GM12891 (cell line): Measurements from ENCODE around the gene BTBD9. TPM values are rescaled to one million over a fixed set of nuclear protein-coding genes. Genes with fewer than 3 reads are reported as not detected.

ENCODE experiments used
- DNase-seq: peaks from one replicate; pipeline ENCODE4 v3.0.0; 2011; ENCODE audit warnings: low spot score; ENCODE audit not compliant: insufficient read length
- FAIRE-seq: peaks from 2 replicates; lab custom pipeline; 2011; peaks lifted over from hg19 to GRCh38; lab: Jason Lieb, UNC
- PAX5 ChIP-seq: IDR thresholded peaks from 2 replicates; pipeline ENCODE4 v1.6.1; 2011; ENCODE audit warnings: low read length, moderate library complexity, mild to moderate bottlenecking; ENCODE audit not compliant: insufficient read depth, severe bottlenecking
- POLR2A ChIP-seq: IDR thresholded peaks from 2 replicates; pipeline ENCODE4 v1.6.1; 2011; ENCODE audit warnings: low read depth, low read length, control low read depth
- POLR2AphosphoS5 ChIP-seq: IDR thresholded peaks from 2 replicates; pipeline ENCODE4 v1.6.1; 2011; ENCODE audit warnings: low read depth, low read length, control low read depth
- POU2F2 ChIP-seq: IDR thresholded peaks from 2 replicates; pipeline ENCODE4 v1.6.1; 2011; ENCODE audit warnings: low read depth, mild to moderate bottlenecking, control low read depth, low read length, moderate library complexity
- SPI1 ChIP-seq: IDR thresholded peaks from 2 replicates; pipeline ENCODE4 v1.6.1; 2011; ENCODE audit warnings: low read depth, low read length, control low read depth
- TAF1 ChIP-seq: IDR thresholded peaks from 2 replicates; pipeline ENCODE4 v1.6.1; 2011; ENCODE audit warnings: low read depth, low read length, control low read depth
- polyA plus RNA-seq: library from polyadenylated mRNA; unstranded; fragments of >200 nt; gene quantifications from one replicate; pipeline ENCODE4 v1.2.1, GENCODE V29; 2012; ENCODE audit warnings: low read depth, missing spikeins, inconsistent platforms; ENCODE audit not compliant: missing spikeins

BTBD9 gene
- 2.4 TPM for polyA plus RNA-seq

DNA sequence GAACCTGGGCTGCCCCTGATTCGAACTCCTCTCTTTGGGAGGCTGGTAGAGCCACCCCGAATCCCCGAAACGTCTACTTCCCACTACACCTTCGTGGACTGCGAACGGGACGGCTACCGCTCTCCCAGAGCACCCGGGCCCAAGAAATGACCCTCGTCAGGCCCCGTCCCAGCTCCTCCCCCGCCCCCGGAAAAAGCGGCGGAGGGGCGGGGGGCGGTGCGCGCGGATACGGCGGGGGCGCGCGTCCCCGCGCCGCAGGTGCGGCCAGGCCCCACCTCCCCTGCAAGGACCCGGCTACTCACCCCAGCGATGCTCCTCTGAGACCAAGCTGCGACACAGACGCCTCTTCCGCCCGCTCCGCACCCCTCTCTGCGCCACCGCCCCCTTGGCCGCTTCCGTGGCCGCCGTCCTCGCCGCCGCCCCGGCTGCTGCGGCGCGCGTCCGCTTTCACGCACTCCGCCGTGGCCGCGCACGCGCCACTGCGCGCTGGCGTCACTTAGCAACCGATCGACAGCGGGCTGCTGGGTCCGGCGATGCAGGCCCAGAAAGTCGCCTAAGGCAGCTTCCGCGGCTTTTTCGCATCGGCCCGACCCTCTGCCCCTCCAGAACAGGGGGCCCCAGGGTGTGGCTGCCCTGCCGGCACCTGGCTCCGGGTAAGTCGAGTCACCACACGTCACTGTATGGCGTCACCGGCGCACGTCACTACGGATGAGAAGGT is at the start of gene BTBD9:
TSS of gene BTBD9 (minus strand) at position 432 of the 718 bp plus-strand sequence.
- peak; percentile 76 for TF ChIP-seq POLR2AphosphoS5
- TF ChIP-seq TAF1: 0 out of 2 replicates have a peak, but pooled peaks have one; percentile 12
- TF ChIP-seq POLR2A: peak; percentile 55; the same call in 1 of the 2 replicates
- no peak for TF ChIP-seq PAX5
- TF ChIP-seq SPI1: no peak
- TF ChIP-seq POU2F2: 0 out of 2 replicates have a peak, but pooled peaks have one; percentile 8
- DNase-seq (peak; percentile 74), FAIRE-seq (peak; percentile 100)

DNA sequence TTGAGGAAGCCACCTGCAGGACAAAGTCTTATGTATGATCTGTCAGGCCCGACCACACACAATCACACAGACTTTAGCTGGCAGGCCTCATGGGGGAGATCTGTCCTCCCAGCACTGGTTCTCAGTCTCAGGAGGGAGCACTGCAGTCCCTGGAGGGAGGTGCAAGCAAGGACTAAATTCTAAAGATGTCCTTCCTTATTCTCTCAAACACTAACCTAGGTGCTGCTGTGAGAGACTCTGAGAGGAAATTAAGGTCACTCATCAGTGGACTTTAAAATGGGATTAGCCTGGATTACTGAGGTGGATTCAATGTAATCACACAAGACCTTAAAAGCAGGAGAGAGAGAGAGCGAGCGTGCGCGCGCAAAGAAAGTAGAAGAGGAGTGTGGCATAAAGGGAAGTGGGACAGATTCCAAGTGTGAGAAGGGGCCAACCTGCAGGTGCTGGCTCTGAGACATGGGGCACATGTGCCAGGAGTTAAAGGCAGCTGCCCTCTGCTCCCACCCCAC is 48.9 kb upstream of the BTBD9 start:
- TF ChIP-seq SPI1 (peak; percentile 84), POU2F2 (no peak), TAF1 (no peak)
- DNase-seq (no peak), FAIRE-seq (peak; percentile 94)

DNA sequence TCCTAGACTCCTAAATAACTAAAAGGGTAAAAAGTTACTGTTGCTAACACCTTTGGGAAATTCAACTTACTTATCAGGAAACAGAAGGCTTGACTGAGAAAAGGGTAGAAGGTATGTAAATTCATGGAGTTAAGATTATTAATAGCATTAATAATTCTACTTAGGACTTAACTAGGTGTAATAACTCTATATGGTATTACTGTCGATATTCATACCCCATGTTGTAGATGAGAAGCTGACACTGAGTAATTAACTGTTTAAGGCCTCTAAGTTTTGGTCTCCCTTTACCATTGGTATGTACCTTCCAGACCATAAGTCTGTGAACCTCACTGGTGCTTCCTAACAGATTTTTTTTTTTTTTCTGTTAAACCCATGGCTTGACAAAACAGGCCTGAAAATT is 47.8 kb upstream of the BTBD9 start:
- TF ChIP-seq POLR2AphosphoS5: no peak
- no peak for TF ChIP-seq SPI1
- TF ChIP-seq POU2F2: no peak
- no peak for TF ChIP-seq TAF1
- no peak for TF ChIP-seq POLR2A
- TF ChIP-seq PAX5: no peak
- DNase-seq (no peak), FAIRE-seq (no peak)

DNA sequence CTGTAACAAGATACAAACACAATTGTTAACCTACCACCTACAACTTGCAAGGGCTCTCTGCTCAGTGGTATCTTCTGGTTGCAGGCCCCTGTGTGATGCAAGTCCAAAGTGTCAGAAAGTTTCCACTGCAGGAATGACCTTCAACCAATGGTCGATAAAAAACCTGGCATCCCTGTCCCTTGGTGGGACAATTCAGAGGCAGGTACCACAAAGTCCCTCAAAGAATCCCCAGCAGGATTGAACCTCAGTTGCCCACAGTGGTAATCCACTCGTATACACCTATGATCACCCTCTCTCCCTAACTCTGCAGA is 47.3 kb upstream of the BTBD9 start:
- DNase-seq (no peak), FAIRE-seq (no peak)
- no peak for TF ChIP-seq POU2F2
- peak; percentile 22; the same call in 1 of the 2 replicates for TF ChIP-seq SPI1

DNA sequence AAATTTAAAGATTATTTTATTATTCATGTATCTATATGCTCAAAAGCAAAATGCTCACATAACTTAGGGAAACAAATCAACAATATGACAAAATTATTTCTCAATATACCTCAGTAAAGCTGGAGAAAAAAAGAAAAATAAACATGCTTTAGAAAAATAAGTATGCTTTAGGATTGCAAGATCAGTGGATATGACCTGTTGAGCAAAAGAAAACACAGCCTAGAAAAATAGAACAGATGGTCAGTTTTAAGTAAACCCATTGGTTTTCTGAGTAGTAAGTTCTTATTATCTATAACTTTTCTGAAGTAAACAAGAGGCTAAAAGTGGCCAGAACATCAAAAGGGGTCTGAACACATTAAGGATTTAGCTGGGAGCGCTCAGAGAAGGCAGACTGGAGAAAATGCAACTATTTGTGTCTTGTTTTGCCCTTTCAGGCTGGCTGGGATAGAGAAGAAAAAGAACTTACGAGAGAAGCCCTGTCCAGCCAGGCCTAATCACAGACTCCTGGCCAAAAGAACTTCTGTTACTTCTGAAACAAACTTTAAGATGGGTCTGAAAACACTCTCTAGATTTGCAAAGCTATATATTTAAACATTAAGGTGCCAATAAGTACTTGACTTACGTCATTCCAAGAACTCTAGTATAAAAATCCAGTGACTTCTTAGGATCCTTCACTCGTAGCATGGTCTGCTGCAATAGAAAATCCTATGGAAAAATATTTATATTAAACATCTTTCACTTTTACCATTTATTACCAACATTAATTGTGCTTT is 46.7 kb upstream of the BTBD9 start:
- DNase-seq: no peak
- TF ChIP-seq POLR2AphosphoS5 (no peak), TAF1 (no peak), PAX5 (no peak), SPI1 (no peak), POU2F2 (no peak), POLR2A (no peak)
- no peak for FAIRE-seq

DNA sequence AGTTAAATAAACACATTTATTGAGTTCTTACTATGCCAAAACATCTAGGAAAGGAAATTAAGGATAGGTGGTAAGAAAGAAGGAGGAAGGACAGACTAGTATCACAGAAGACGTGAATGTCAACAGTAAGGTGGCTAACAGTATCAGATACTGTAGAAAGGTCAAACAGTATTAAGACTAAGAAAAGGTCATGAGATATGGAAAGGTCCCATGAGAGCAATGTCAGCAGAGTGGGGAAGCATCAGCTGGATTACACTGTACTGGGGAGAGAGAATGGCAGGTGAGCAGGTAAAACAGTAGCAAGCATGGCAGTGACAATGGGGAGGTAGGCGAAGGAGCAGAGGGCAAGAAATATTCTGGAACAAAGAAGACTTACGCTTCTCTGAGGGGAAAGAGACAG is 45.2 kb upstream of the BTBD9 start:
- FAIRE-seq (peak; percentile 31), DNase-seq (no peak)
- TF ChIP-seq POLR2A (no peak), PAX5 (no peak), SPI1 (no peak), TAF1 (no peak), POLR2AphosphoS5 (no peak), POU2F2 (no peak)

DNA sequence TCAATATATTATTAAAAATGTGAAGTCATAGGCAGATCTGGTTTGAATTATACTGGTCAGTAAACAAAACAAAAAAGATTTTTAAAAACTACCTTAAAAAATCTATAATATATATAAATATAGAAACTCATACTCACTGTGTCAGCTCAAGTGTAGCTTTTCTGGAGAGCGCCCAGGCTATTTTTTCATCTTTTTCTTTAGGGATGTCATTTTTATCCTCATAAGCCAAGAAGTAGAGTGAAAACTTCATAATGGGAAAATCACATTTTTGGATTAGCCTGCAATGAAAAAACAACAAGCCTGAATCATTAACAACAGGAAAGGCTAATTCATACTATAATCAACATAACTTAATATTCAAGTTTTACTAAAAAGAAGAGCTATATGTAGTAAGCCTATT is 44.5 kb upstream of the BTBD9 start:
- no peak for DNase-seq
- no peak for TF ChIP-seq SPI1
- TF ChIP-seq POLR2AphosphoS5: no peak
- TF ChIP-seq PAX5: no peak
- no peak for TF ChIP-seq POLR2A
- no peak for TF ChIP-seq TAF1
- TF ChIP-seq POU2F2: no peak
- no peak for FAIRE-seq

DNA sequence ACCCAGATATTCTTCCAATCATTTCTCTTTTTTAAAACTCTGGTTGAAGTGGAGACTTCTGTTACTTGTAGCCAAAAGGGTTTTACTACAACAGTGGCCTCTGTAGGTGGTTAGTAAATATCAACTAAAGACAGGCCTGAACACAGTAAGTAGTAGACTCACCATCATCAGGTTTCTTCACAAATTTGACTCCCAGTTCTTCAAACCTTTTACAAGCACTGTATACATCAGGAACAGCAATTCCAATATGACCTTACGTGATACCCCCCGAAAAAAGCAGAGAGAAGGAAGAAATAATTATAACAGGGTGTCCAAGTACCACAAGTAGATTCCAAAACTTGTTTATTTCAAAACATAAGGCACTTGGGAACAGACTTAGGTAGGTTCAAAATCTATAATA is 42.1 kb upstream of the BTBD9 start:
- TF ChIP-seq POLR2AphosphoS5: no peak
- TF ChIP-seq TAF1: no peak
- no peak for TF ChIP-seq PAX5
- no peak for FAIRE-seq
- DNase-seq: no peak

DNA sequence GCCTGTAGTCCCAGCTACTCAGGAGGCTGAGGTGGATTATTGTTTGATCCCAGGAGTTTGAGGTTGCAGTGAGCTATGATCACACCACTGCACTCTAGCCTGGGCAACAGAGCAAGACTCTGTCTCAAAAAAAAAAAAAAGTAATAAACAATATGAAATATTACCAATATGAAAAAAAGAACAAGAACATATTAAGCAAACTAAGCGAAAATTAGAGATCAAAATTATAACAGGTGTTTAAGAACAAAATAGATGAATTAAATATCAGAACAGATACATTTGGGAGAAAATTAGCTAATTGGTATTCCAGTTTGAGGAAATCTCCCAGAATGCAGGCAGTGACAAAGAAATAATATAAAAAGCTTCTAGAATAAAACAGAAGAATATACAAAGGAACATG is 39.9 kb upstream of the BTBD9 start:
- FAIRE-seq: no peak
- DNase-seq: no peak
- TF ChIP-seq POU2F2 (no peak), POLR2AphosphoS5 (no peak), POLR2A (no peak), PAX5 (no peak), SPI1 (no peak), TAF1 (no peak)

DNA sequence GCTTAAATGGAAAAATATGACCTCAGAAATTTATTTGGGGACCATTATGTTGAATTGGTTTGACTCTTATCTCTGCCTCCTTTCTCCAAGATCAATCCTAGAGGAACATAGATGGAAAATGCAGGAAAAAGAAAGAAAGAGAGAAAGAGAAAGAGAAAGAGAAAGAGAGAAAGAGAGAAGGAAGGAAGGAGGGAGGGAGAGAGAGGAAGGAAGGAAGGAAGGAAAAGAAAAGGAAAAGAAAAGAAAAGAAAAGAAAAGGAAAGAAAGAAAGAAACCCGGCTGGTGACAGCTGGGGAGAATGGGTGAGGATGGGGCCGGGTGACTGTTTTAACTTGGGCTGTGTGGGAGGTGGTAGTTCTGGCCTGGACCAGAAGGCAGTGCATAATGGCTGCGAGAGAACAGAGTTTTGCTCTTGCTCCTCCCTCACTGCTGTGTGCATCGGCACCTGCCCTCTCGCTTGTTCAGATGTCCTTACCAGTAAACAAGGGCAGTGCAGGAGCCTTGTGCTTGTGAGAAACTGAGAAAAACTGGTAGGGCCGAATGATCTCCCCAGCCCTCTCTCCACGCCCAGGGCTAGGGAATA is 38.5 kb upstream of the BTBD9 start:
- FAIRE-seq: peak; percentile 62
- TF ChIP-seq POLR2AphosphoS5 (no peak), PAX5 (no peak), TAF1 (no peak), POU2F2 (no peak), SPI1 (no peak), POLR2A (no peak)
- DNase-seq: no peak
